GM19035 (cell line): ENCODE measurements around the gene TVP23C.
A peak's percentile ranks its signal among the peaks of the same experiment; 100 is the strongest.
"Not testable (repeated sequence)": the region's sequence is repeated elsewhere in the genome, so short reads cannot be mapped to it uniquely, and the experiment has no call there.

ENCODE experiments used
- ATAC-seq: cut with Tn5 transposase; IDR thresholded peaks from one replicate; pipeline ENCODE4 v1.9.1; 2021; ENCODE audit not compliant: unreplicated experiment

TVP23C gene

GRCh38 chr17:15563375-15563857 is at the start of gene TVP23C:
TVP23C (minus strand) TSS chr17:15563483; CDS start chr17:15563448, 35 bp downstream.
- ATAC-seq: peak; percentile 91

GRCh38 chr17:15592960-15593359 is 29.7 kb upstream of the TVP23C start:
- not testable (repeated sequence) for ATAC-seq

- ATAC-seq: not testable (repeated sequence)
These were observed 28.7 kb upstream of the TVP23C start for GRCh38 chr17:15591986-15592385.

DNA sequence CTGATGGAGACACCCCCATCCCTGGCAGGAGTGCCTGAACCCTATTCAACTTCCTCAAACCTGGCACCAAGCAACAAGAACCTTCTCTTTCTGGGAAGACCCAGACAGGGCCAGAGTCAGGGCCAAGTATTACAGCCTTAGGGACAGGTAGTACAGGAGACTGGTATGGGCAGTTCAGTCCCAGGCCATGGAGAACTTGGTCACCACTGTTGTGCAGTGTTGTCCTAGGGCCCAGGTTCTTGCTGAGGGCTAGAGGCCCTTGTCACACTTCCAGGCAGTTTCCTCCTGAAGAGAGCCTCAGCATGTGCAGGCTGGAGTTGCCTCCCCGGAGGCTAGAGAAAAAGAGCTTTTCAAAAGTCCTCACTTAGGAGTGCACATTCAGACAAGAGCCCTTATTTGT is 27.6 kb upstream of the TVP23C start:
- ATAC-seq: not testable (repeated sequence)

GRCh38 chr17:15589544-15590536 is 26.6 kb upstream of the TVP23C start:
- ATAC-seq: peak; percentile 60

DNA sequence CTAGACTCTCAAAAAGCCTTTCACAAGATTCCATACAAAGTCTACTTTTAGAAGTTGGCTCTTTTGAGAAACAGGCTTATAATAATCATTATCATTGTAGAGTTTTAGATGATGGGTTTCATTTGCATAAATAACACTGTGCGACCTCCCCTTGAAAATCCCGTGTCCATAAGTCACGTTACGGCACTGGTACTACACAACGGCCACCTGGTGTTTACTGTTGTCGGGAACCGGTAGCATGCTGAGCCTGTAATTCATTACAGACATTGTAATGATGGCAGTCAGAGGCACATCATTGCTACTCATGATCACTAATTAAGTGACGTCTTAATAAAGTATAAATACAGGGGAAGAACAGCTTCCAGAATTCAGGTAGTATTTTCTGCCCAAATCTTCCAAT is 24.7 kb upstream of the TVP23C start:
- ATAC-seq: not testable (repeated sequence)

GRCh38 chr17:15583313-15583712 is 20.0 kb upstream of the TVP23C start:
- ATAC-seq: not testable (repeated sequence)

GRCh38 chr17:15581462-15581861 is 18.2 kb upstream of the TVP23C start:
- not testable (repeated sequence) for ATAC-seq

- not testable (repeated sequence) for ATAC-seq
These were observed 13.6 kb upstream of the TVP23C start for GRCh38 chr17:15576848-15577247.

GRCh38 chr17:15574660-15575059 is 11.4 kb upstream of the TVP23C start:
- not testable (repeated sequence) for ATAC-seq

- not testable (repeated sequence) for ATAC-seq
These were observed 10.6 kb upstream of the TVP23C start for GRCh38 chr17:15573870-15574269.

DNA sequence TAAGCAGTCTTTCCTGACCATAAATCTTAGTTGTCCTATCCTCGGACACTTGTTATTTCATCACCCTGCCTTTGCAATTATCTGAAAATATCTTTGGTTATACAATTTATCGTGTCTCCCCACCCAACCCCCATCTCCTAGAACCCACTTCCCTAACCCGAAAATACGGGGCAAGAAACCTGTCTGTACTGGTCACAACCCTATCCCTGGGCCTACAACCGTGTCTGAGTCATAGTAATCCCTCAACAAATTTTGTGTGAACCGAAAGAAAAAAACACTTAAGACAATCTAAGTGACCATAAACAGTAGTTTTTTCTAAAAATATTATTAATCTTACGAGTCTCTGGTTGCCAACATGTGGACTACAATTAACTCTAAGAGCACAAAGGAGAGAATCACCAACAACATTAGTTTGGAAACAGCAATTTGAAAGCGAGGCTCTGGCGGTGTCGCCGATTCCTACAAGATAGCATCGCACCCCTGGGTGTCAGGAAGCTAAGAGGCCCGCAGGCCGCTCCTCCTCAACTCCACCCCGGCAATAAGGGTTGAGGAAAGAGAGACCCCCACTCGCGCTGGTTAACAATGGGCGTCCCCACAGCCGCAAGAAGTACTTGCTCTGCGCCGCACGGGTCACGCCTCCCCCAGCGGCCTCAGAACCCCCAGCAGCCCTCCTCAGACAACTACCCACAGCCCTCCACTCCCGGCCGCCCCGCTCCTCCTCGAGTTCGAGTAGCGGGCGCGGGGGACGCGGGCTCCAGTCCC is 489 bp downstream of the TVP23C start:
- ATAC-seq: peak; percentile 51

- ATAC-seq: not testable (repeated sequence)
These were observed 1.8 kb downstream of the TVP23C start for GRCh38 chr17:15561439-15561838.

DNA sequence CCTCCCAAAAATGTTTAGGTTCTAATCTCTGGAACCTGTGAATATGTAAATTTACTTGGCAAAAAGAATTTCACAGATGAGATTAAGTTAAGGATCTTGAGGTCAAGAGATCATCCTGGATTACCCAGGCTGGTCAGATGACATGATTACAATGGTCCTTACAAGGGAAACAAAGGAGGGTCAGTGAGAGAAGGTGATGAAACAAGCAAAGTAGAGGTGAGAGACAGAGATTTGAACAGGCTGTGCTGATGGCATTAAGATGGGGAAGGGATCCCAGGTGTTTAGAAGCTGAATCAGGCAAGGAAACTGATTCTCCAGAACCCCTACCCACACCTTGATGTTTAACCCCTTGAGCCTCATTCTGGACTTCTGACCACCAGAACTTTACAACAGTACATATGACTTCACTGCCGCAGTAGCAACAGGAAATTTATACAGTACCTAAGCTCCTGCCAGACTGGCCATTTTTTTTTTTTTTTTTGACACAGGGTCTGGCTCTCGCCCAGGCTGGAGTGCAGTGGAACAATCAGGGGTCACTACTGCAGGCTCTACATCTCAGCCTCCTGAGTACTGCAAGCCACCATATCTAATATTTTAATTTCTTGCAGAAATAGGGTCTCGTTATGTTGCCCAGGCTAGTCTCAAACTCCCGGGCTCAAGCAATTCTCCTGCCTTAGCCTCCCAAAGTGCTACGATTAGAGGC is 4.7 kb downstream of the TVP23C start:
- not testable (repeated sequence) for ATAC-seq

DNA sequence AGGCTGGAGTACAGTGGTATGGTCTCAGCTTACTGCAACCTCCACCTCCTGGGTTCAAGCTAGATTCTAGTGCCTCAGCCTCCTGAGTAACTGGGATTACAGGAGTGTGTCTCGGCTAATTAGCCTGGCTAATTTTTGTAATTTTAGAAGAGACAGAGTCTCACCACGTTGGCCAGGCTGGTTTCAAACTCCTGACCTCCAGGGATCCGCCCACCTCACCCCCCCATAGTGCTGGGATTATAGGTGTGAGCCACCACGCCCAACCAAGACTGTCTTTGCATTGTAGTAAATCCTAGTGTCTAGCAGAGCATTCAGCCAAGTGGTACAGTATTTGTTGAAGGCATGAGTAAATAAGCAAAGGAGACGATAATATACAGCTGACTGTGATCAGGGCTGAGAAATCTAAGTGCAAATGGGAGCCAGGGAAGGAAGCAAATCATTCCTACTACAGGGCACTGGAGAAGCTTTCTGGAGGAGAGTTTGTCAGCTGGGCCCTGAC is 5.9 kb downstream of the TVP23C start:
- ATAC-seq: not testable (repeated sequence)

DNA sequence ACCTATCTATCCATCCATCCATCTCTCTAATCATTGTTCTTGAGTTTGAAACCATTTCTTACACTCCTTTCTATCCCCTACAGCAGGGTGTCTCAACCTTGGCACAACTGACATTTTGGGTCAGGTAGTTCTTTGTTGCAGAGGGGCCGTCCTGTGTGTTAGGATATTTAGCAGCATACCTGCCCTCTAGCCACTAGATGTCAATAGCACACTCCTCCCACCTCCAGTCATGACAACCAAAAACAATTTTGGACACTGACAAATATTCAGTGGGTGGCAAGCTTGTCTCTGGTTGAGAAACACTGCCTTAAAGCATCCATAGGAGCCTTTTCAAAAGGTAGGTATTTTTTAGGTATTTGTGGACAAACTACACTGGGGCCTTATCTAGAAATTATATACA is 10.4 kb downstream of the TVP23C start:
- not testable (repeated sequence) for ATAC-seq

- not testable (repeated sequence) for ATAC-seq
These were observed 13.7 kb downstream of the TVP23C start for GRCh38 chr17:15549552-15549951.

DNA sequence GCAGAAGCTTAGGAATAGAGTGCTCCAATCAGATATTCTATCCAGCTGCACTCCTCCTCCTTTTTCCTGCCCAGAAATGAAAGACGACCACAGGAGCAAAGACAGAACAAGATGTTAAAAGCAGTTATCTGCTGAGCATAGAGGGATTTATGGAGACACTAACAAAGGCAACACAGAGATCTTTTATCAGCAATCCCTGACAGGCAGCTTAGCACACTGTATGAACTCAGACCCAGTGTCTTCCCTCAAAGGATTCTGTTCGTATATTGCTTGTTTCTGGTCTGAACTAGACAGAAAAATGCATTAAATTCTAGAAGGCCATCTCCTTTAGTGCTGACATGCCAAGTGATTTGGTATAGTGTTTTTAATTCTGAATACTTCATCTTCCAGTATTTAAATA is 16.7 kb downstream of the TVP23C start:
- ATAC-seq: not testable (repeated sequence)

GRCh38 chr17:15540371-15541219 is 22.7 kb downstream of the TVP23C start:
- not testable (repeated sequence) for ATAC-seq

- ATAC-seq: not testable (repeated sequence)
These were observed 30.2 kb downstream of the TVP23C start for GRCh38 chr17:15533122-15533521.
